Pancreas (tissue), 10 donors: ENCODE results near the gene PACSIN1. TPM values are rescaled to one million over a fixed set of nuclear protein-coding genes. Genes with fewer than 3 reads are reported as not detected.

Experiments used
- ATAC-seq, 4 donors: fragments of 200-7000 bp; cut with Tn5 transposase; one replicate each; pipeline versions ENCODE4 v1.8.0 to v1.9.1; 2020; ENCODE audit warnings: mild to moderate bottlenecking in 4 of 4, moderate library complexity in 4 of 4
- DNase-seq, 6 donors: peaks; one replicate each; pipeline ENCODE4 v3.0.0-alpha.2; 2020
- FAIRE-seq: peaks from 2 replicates; lab custom pipeline; 2012; peaks lifted over from hg19 to GRCh38; lab: Jason Lieb, UNC
- H3K27ac ChIP-seq, 4 donors: fragments of 200-600 bp; sonication (generic); 1 replicate in 3 of 4; 2 replicates in 1 of 4; pipeline versions ENCODE4 v1.5.0 to v1.8.0; 2020
- H3K27me3 ChIP-seq, 4 donors: fragments of 200-600 bp; one replicate each; pipeline ENCODE4 v1.8.0; 2021
- H3K36me3 ChIP-seq, 3 donors: fragments of 200-600 bp; sonication (generic) in 1 of 3; one replicate each; pipeline versions ENCODE4 v1.5.0 to v1.8.0; 2020 to 2021
- H3K4me1 ChIP-seq, 3 donors: fragments of 200-600 bp; one replicate each; pipeline ENCODE4 v1.8.0; 2021
- H3K4me3 ChIP-seq, 4 donors: fragments of 200-600 bp; sonication (generic) in 2 of 4; one replicate each; pipeline versions ENCODE4 v1.5.0 to v1.8.0; 2020 to 2021
- H3K9me3 ChIP-seq, 4 donors: fragments of 200-600 bp; one replicate each; pipeline ENCODE4 v1.8.0; 2021
- WGBS, 2 donors: extraction: QIAGEN DNeasy Blood & Tissue Kit; methylation state at CpG; one replicate each; pipeline ENCODE4 v1.1.7; 2013; 5-methylcytosine and 5-hydroxymethylcytosine counted together
- intact Hi-C, 3 donors: fragments of 100-400 bp; cut with DNase I; formaldehyde crosslinking; loops; one replicate each; pipeline versions ENCODE4 v1.11.1 to v1.14.2; 2022
- polyA plus RNA-seq, 2 donors: library from polyadenylated mRNA; stranded (reverse); fragments of 200-250 nt; gene quantifications; one replicate each; pipeline ENCODE4 v1.2.3, GENCODE V29; 2013
- total RNA-seq, 6 donors: library from RNA; stranded (reverse); fragmentation: NEBNext Ultra II Directional in 4 of 6; extraction: Animal tissue kit (Norgen Biotek cat#: 25700) in 4 of 6; gene quantifications; one replicate each; pipeline versions ENCODE4 v1.2.1 to v1.2.4, GENCODE V29; 2021 to 2023
- TF ChIP-seq, protein P1 (sequence below), 4 donors: fragments of 200-600 bp; sonication (generic) in 3 of 4; IDR thresholded peaks; one replicate each; pipeline versions ENCODE4 v1.5.0 to v1.8.0; 2021; ENCODE audit warnings: antibody characterized with exemption in 4 of 4
- donor health status: healthy with polysubstance abuse.
- donor health status: DM: no; HTN: no; CAD: no; lungs with moderate emphysema.
- donor health status: DM: no; HTN: no; CAD: no.
- donor health status: control.
- donor health status: control.
- donor health status: Bipolar disorder and iron deficiency.
- donor health status: DM: yes; HTN: yes; CAD: no.
- donor health status: DM: no; HTN: no; CAD: no.
- donor health status: DM: no; HTN: no; CAD: no.
- donor health status: DM: yes; HTN: yes; CAD: no.

PACSIN1 gene
- total and polyA plus RNA-seq, 8 donors: 0.25 to 2.0 (median 0.71) TPM

DNA sequence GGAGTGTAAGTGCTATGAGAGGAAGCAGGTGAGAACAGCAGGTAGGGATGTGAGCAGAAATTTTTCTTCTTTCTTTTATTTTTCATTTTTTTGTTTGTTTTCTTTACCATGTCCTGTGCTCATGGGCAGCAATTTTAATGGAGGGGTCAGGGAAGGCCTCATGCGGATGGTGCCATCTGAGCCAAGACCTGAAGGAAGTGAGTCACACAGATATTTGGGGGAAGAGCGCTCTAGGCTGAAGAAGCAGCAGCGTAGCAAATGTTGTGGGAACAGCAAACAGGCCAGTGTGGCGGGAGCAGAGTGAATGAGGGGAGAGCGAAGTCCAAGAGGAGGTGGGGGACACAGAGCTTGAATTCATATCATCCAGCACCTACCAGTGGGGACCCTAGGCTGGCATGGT lies 77.5 kb downstream of the PACSIN1 start:
- TF ChIP-seq, protein P1, sequence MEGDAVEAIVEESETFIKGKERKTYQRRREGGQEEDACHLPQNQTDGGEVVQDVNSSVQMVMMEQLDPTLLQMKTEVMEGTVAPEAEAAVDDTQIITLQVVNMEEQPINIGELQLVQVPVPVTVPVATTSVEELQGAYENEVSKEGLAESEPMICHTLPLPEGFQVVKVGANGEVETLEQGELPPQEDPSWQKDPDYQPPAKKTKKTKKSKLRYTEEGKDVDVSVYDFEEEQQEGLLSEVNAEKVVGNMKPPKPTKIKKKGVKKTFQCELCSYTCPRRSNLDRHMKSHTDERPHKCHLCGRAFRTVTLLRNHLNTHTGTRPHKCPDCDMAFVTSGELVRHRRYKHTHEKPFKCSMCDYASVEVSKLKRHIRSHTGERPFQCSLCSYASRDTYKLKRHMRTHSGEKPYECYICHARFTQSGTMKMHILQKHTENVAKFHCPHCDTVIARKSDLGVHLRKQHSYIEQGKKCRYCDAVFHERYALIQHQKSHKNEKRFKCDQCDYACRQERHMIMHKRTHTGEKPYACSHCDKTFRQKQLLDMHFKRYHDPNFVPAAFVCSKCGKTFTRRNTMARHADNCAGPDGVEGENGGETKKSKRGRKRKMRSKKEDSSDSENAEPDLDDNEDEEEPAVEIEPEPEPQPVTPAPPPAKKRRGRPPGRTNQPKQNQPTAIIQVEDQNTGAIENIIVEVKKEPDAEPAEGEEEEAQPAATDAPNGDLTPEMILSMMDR (IDR thresholded peaks at IDR 0.05): no peak
- Histone ChIP-seq H3K4me1 (peaks cover 6 to 11% (median 7%) of the 10 kb centered on the region in 3 donors), H3K4me3 (no peak overlapping the region), H3K36me3 (no peaks in the 10 kb centered on the region), H3K9me3 (no peaks in the 10 kb centered on the region), H3K27ac (no peak overlapping the region), H3K27me3 (no peaks in the 10 kb centered on the region)
- no peak for FAIRE-seq
- DNase-seq: no peak
- intact Hi-C loops: no loop called here
- WGBS, 2 donors: 92 to 94% methylated on average over 5 of the region's 5 CpGs
- ATAC-seq: no peak

DNA sequence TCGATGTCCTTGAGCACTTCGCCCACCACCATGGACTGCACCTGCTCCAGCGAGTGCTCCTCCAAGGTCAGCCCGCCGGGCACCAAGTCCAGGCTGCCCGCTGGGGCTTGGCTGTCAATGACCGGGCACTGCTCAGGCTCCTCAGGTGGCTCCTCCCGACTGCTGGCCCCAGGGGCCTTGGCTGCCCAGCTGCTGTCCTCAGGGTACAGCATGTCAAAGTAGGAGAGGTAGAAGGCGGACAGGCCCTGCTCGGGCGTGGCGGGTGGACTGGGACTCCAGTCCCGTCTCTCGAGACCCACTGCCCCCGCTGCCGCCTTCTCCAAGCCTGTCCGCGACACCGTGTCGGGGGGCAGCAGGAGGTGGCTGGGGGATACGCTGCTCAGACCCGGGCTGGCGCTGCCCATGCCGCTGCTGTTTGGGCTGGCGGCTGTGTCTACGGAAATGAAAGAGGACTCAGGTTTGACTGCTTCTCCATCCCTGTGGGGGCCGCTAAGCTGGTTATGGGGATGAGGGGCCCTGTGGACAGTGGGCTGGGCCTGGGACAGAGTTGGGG lies 78.3 kb downstream of the PACSIN1 start:
- intact Hi-C loops: no loop called here

DNA sequence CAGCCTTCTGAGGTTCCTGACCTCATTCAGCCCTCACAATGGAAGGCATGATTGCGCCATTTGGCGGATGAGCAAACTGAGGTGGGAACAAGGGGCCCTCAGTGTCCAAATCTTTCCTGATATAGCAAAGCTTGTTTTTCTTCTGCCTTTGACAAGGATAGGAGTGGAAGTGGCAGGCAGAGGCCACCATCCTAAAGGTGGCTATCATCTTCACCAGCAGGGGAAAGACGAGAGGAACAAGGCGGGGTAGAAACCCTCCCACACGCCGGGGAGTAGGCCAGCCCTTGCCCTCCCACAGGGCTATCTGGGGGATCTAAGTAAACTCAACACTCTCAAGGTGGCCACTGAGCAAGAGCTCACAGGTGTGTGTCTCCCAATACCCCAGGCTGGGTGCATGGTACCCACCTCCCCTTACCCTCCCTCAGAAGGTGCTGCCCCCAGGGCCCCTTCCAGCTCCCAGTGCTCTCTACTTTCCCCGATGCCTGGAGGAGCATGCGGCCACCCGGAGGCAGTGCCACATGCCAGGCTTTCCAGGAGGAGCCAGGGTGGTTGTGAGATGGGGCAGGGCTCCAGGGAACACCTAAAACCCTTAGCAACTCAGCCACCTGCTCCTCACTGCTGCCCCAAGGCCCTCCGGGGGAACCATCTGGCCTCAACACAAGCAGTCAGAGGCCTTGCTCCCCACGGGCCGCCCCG lies 79.0 kb downstream of the PACSIN1 start:
- Histone ChIP-seq H3K27ac (no peak overlapping the region), H3K36me3 (no peaks in the 10 kb centered on the region), H3K9me3 (no peaks in the 10 kb centered on the region), H3K4me3 (no peak overlapping the region), H3K27me3 (no peaks in the 10 kb centered on the region), H3K4me1 (peaks cover 6 to 11% (median 7%) of the 10 kb centered on the region in 3 donors)
- FAIRE-seq: no peak
- WGBS, 2 donors: 90 to 99% methylated on average over 13 of the region's 13 CpGs
- no peak for ATAC-seq
- TF ChIP-seq, protein P1 (IDR thresholded peaks at IDR 0.05): no peak
- intact Hi-C loops: no loop called here
- no peak for DNase-seq

More for the DNA sequence above, 78.3 kb downstream of the PACSIN1 start:
- TF ChIP-seq, protein P1 (IDR thresholded peaks at IDR 0.05): no peak
- ATAC-seq (no peak), FAIRE-seq (no peak), DNase-seq (no peak)
- no peak overlapping the region for H3K4me3 ChIP-seq
- no peaks in the 10 kb centered on the region for H3K27me3 ChIP-seq
- H3K36me3 ChIP-seq: no peaks in the 10 kb centered on the region
- no peak overlapping the region for H3K27ac ChIP-seq
- WGBS, 2 donors: 82 to 85% methylated on average over 26 to 27 of the region's 27 CpGs
- H3K4me1 ChIP-seq: peaks cover 6 to 11% (median 7%) of the 10 kb centered on the region in 3 donors
- no peaks in the 10 kb centered on the region for H3K9me3 ChIP-seq

DNA sequence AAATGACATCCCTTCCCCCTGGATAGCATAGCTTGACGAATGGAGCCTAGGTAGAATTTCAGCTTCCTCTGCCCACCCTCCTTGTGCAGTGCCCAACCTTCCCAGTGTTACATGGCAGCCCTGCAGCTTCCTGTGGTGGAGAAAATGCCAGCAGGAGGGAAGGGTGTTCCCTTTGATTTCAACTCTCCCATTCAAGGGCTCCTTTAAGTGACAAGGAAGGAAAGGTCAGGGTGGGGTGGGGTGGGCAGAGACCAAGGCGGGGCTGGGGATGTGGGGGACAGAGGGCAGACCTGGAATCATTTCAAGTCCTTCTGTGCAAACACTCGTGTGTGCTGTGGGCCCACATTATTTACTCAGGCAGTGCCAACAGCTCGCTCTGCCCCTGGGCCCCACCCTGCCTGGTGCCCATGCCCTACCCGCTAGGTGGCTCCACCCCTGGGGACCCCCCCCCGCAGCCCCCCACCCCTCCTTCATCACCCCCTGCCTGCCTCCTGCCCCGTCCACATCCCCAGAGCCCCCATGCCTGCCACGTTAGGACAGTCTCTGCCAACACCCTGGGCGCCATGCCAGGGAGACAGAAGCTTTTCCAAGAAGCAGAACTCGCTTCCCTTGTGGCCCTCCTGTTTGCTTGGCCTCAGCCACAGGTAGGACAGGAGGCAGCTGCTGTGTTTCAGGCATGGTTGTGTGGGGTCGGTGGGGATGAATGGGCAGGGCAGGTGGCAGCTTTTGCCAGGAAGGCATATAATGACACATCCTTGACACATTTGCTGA lies 80.9 kb downstream of the PACSIN1 start:
- Histone ChIP-seq H3K36me3 (no peaks in the 10 kb centered on the region), H3K9me3 (no peaks in the 10 kb centered on the region), H3K27me3 (no peaks in the 10 kb centered on the region), H3K4me1 (peaks cover 6 to 11% (median 7%) of the 10 kb centered on the region in 3 donors), H3K27ac (peak overlapping the region in 2 of 4 donors; percentile 22 to 28), H3K4me3 (no peak overlapping the region)
- 9 to 14% methylated on average over 10 to 11 of the region's 11 CpGs for WGBS, 2 donors
- FAIRE-seq (no peak), DNase-seq (peak; percentile 54 to 90 (median 75)), ATAC-seq (peak; percentile 53 to 82 (median 78))
- intact Hi-C loops: no loop called here
- TF ChIP-seq, protein P1 (IDR thresholded peaks at IDR 0.05): no peak
